Transverse colon (tissue), 4 donors: ENCODE data around the gene RCL1. TPM values are rescaled to one million over a fixed set of nuclear protein-coding genes. Genes with fewer than 3 reads are reported as not detected.
A peak's percentile ranks its signal among the peaks of the same experiment; 100 is the strongest.
"Not testable (repeated sequence)": the region's sequence is repeated elsewhere in the genome, so short reads cannot be mapped to it uniquely, and the experiment has no call there.

Source experiments
- DNase-seq: peaks from one replicate; pipeline ENCODE4 v3.0.0-alpha.2; 2019
- H3K27ac ChIP-seq, 4 donors: fragments of 200-600 bp; sonication (generic); 2 replicates each; pipeline ENCODE4 v1.5.1; 2016 to 2018; ENCODE audit warnings: inconsistent platforms in 4 of 4
- H3K27me3 ChIP-seq: fragments of 200-600 bp; sonication (generic); 2 replicates; pipeline ENCODE4 v1.5.1; 2017; ENCODE audit warnings: inconsistent platforms
- H3K36me3 ChIP-seq, 4 donors: fragments of 200-600 bp; sonication (generic); 2 replicates each; pipeline ENCODE4 v1.5.1; 2017 to 2019; ENCODE audit warnings: inconsistent platforms in 4 of 4
- H3K4me1 ChIP-seq, 4 donors: fragments of 200-600 bp; sonication (generic); 2 replicates each; pipeline ENCODE4 v1.5.1; 2017 to 2020; ENCODE audit warnings: inconsistent platforms in 4 of 4
- H3K4me3 ChIP-seq, 4 donors: fragments of 200-600 bp; sonication (generic); 1 replicate in 1 of 4; 2 replicates in 3 of 4; pipeline versions ENCODE4 v1.5.1 to v1.6.1; 2017 to 2019; ENCODE audit warnings: inconsistent platforms in 4 of 4
- H3K9me3 ChIP-seq, 2 donors: fragments of 200-600 bp; sonication (generic); 2 replicates each; pipeline ENCODE4 v1.5.1; 2017 to 2019; ENCODE audit warnings: inconsistent platforms in 2 of 2
- CTCF ChIP-seq, 5 experiments: fragments of 200-600 bp in 3 of 5; fragments of 450-650 bp in 2 of 5; sonication (generic) in 3 of 5; IDR thresholded peaks; 1 replicate in 2 of 5; 2 replicates in 3 of 5; pipeline ENCODE4 v1.5.1; 2016 to 2017; ENCODE audit warnings: antibody characterized with exemption in 5 of 5, inconsistent platforms in 3 of 5, mild to moderate bottlenecking in 2 of 5, moderate library complexity in 1 of 5
- EP300 ChIP-seq: sonication (generic); formaldehyde crosslinking; IDR thresholded peaks from one replicate; pipeline ENCODE4 v1.6.1; 2017; ENCODE audit warnings: antibody characterized with exemption, low read depth
- POLR2A ChIP-seq: fragments of 450-650 bp; IDR thresholded peaks from one replicate; pipeline ENCODE4 v1.6.1; 2016; ENCODE audit warnings: antibody characterized with exemption, mild to moderate bottlenecking, moderate library complexity
- POLR2AphosphoS5 ChIP-seq, 3 donors: sonication (generic); formaldehyde crosslinking; IDR thresholded peaks; one replicate each; pipeline ENCODE4 v1.6.1; 2016; ENCODE audit warnings: antibody characterized with exemption in 3 of 3
- WGBS, 2 donors: methylation state at CpG; one replicate each; pipeline ENCODE4 v1.1.5; 2018; ENCODE audit warnings: low coverage in 1 of 2; 5-methylcytosine and 5-hydroxymethylcytosine counted together
- in situ Hi-C, 4 donors: fragments of 200-750 bp; cut with MboI; loops; one replicate each; pipeline versions ENCODE4 v1.15.0 to v1.15.1; 2017; ENCODE audit warnings: low sequenced_read_pairs in 3 of 4, low pct_ligation_motif_present in 1 of 4, low pct_unique_long_range_greater_than_20kb in 1 of 4
- intact Hi-C: fragments of 100-400 bp; cut with DNase I; formaldehyde crosslinking; loops from one replicate; pipeline ENCODE4 v1.15.1; 2023; ENCODE audit warnings: low total_unique reads
- total RNA-seq, 4 donors: library from RNA; depleted of rRNA; stranded (reverse); fragments of >200 nt; gene quantifications; one replicate each; pipeline ENCODE4 v1.1.0, GENCODE V29; 2016

The RCL1 gene
- total RNA-seq, 4 donors from 2014 or later = 2.6 to 23.5 (median 7.3) TPM

DNA sequence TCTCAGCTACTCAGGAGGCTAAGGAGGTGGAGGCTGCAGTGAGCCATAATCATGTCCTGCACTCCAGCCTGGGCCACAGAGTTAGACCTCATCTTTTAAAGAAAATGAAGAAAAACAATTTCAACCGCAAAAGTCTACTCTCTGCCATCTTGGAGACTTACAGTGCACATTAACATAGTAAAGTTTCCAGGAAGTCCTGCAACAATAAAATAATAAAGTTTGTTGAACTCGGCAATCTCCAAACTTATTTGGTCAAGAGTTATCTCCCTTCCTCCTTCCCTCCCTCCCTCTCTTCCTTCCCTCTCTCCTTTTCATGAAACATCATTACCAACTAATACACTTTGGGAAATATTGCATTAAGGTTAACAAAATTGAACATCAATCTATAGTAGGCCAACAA lies 98.2 kb downstream of the RCL1 start:
- Histone ChIP-seq H3K9me3 (no peaks in the 10 kb centered on the region), H3K36me3 (no peaks in the 10 kb centered on the region), H3K27ac (no peak overlapping the region), H3K4me3 (no peak overlapping the region), H3K4me1 (no peaks in the 10 kb centered on the region), H3K27me3 (no peaks in the 10 kb centered on the region)
- DNase-seq = no peak
- 23 to 30% methylated on average over 2 of the region's 2 CpGs for WGBS, 2 donors
- TF ChIP-seq EP300 (no peak), POLR2AphosphoS5 (IDR thresholded peaks at IDR 0.05) (no peak), CTCF (IDR thresholded peaks at IDR 0.05) (no peak)
- in situ Hi-C loops (no loop called here), intact Hi-C loops (no loop called here)

- H3K4me1 ChIP-seq = no peaks in the 10 kb centered on the region
- no peak for DNase-seq
- TF ChIP-seq POLR2A = no peak
- TF ChIP-seq POLR2AphosphoS5 (IDR thresholded peaks at IDR 0.05) = no peak
- TF ChIP-seq EP300 = no peak
- TF ChIP-seq CTCF (IDR thresholded peaks at IDR 0.05) = no peak
- 86 to 87% methylated on average over 3 of the region's 3 CpGs for WGBS, 2 donors
- in situ Hi-C loops (no loop called here), intact Hi-C loops (no loop called here)
- no peaks in the 10 kb centered on the region for H3K9me3 ChIP-seq
- H3K36me3 ChIP-seq = no peaks in the 10 kb centered on the region
- H3K27me3 ChIP-seq = no peaks in the 10 kb centered on the region
- H3K4me3 ChIP-seq = no peak overlapping the region
- H3K27ac ChIP-seq = no peak overlapping the region
Measured at GRCh38 chr9:4891674-4892073, 98.9 kb downstream of the RCL1 start.

DNA sequence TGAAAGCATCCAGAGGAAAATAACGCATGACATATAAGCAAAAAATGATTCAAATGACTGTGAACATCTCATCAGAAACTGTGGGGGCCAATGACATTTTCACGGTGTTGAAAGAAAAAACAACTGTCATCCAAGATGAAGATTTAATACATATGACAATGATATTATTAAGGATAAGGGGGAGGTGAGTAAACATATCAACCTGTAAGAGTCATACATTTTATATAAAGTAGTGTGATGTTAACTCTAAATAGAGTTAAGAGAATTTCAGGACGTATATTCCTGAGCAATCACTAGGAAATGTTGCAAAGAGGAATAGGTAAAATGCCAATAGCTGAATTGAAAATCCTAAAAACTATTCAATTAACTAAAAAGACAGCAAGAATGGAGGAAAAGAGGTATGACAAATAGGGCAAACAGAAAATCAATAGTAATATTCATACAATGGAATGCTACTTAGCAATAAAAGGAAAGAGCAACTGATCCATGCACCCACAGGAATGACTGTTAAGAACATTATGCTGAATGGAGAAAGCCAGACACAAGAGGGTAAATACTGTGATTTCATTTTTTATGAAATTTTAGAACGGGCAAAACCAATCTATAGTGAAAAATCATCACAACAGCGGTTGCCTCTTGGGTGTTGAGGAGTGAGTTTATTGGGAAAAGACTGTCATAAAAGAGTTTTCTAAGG lies 99.9 kb downstream of the RCL1 start:
- Histone ChIP-seq H3K36me3 (no peaks in the 10 kb centered on the region), H3K4me1 (no peaks in the 10 kb centered on the region), H3K4me3 (no peak overlapping the region), H3K27ac (no peak overlapping the region), H3K9me3 (peaks cover 0 to 3% of the 10 kb centered on the region in 2 donors), H3K27me3 (no peaks in the 10 kb centered on the region)
- TF ChIP-seq EP300 (no peak), POLR2AphosphoS5 (IDR thresholded peaks at IDR 0.05) (no peak), CTCF (IDR thresholded peaks at IDR 0.05) (no peak), POLR2A (no peak)
- WGBS, 2 donors = 94 to 97% methylated on average over 5 of the region's 5 CpGs
- intact Hi-C loops = no loop called here
- no peak for DNase-seq
- in situ Hi-C loops = no loop called here

GRCh38 chr9:4894076-4894475 lies 101.3 kb downstream of the RCL1 start:
- 87 to 92% methylated on average over 2 to 4 of the region's 4 CpGs for WGBS, 2 donors

GRCh38 chr9:4899853-4900252 lies 107.1 kb downstream of the RCL1 start:
- DNase-seq, in situ Hi-C loops: not testable (repeated sequence)
- WGBS, 2 donors = 100% methylated on average over 1 of the region's 1 CpG

More at GRCh38 chr9:4894076-4894475, 101.3 kb downstream of the RCL1 start:
- peaks cover 0 to 3% of the 10 kb centered on the region in 2 donors for H3K9me3 ChIP-seq
- DNase-seq = no peak
- no peaks in the 10 kb centered on the region for H3K4me1 ChIP-seq
- TF ChIP-seq EP300 (no peak), POLR2AphosphoS5 (IDR thresholded peaks at IDR 0.05) (no peak), CTCF (IDR thresholded peaks at IDR 0.05) (no peak), POLR2A (no peak)
- in situ Hi-C loops = no loop called here
- intact Hi-C loops = no loop called here
- H3K27ac ChIP-seq = no peak overlapping the region
- no peaks in the 10 kb centered on the region for H3K36me3 ChIP-seq
- no peak overlapping the region for H3K4me3 ChIP-seq
- H3K27me3 ChIP-seq = no peaks in the 10 kb centered on the region

DNA sequence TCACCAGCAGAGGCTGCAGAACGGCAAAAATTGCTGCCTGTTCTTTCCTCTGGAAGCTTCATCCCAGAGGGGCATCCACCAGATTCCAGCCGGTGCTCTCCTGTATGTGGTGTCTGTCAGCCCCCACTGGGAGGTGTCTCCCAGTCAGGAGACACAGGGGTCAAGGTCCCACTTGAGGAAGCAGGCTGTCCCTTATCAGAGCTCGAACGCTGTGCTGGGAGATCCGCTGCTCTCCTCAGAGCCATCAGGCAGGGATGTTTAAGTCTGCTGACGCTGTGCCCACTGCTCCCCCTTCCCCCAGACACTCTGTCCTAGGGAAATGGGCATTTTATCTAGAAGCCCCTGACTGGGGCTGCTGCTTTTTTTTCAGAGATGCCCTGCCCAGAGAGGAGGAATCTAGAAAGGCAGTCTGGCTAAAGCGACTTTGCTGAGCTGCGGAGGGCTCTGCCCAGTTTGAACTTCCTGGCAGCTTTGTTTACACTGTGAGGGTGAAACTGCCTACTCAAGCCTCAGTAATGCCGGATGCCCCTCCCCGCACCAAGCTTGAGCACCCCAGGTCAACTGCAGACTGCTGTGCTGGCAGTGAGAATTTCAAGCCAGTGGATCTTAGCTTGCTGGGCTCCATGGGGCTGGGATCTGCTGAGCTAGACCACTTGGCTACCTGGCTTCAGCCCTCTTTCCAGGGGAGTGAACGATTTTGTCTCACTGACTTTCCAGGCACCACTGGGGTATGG lies 108.8 kb downstream of the RCL1 start:
- in situ Hi-C loops, H3K36me3 ChIP-seq, H3K9me3 ChIP-seq, H3K27me3 ChIP-seq, H3K27ac ChIP-seq, intact Hi-C loops, H3K4me1 ChIP-seq: not testable (repeated sequence)
- peak; percentile 64 for DNase-seq
- H3K4me3 ChIP-seq = peak overlapping the region in 3 of 4 donors; percentile 11 to 34 (median 21)
- WGBS, 2 donors = 32% methylated on average over 11 of the region's 11 CpGs; no CpG with 5 or more reads in 1 of the 2 donors

More at GRCh38 chr9:4899853-4900252, 107.1 kb downstream of the RCL1 start:
- H3K4me3 ChIP-seq, H3K9me3 ChIP-seq, intact Hi-C loops, H3K4me1 ChIP-seq, H3K27ac ChIP-seq, H3K36me3 ChIP-seq, H3K27me3 ChIP-seq: not testable (repeated sequence)
